Umbilical cord (tissue), 2 donors: ENCODE measurements around the gene ATP2B1. TPM values are rescaled to one million over a fixed set of nuclear protein-coding genes. Genes with fewer than 3 reads are reported as not detected.
A peak's percentile ranks its signal among the peaks of the same experiment; 100 is the strongest.

Experiments used
- DNase-seq: peaks from one replicate; pipeline ENCODE4 v3.0.0-alpha.2; 2015; ENCODE audit warnings: low spot score
- total RNA-seq: library from RNA; depleted of rRNA; stranded (reverse); fragments of >200 nt; gene quantifications from one replicate; pipeline ENCODE4 v1.2.3, GENCODE V29; 2014; ENCODE audit warnings: low replicate concordance; ENCODE audit not compliant: insufficient read depth

Gene ATP2B1
- total RNA-seq, 1 donor from 2014 or later, result 25.3 TPM

- no peak for DNase-seq
Observed at GRCh38 chr12:89597210-89597609, 111.4 kb downstream of the ATP2B1 start.

- DNase-seq, result no peak
Observed at GRCh38 chr12:89593873-89594272, 114.8 kb downstream of the ATP2B1 start.

GRCh38 chr12:89593233-89593632, 115.4 kb downstream of the ATP2B1 start:
- DNase-seq, result no peak

- no peak for DNase-seq
Observed at GRCh38 chr12:89589753-89590152, 118.9 kb downstream of the ATP2B1 start.

GRCh38 chr12:89578499-89578898, 130.1 kb downstream of the ATP2B1 start:
- DNase-seq, result no peak

GRCh38 chr12:89576572-89577220, 131.9 kb downstream of the ATP2B1 start:
- DNase-seq, result no peak

GRCh38 chr12:89575374-89575773, 133.3 kb downstream of the ATP2B1 start:
- peak; percentile 8 for DNase-seq

- DNase-seq, result peak; percentile 35
Observed at GRCh38 chr12:89574736-89575208, 133.9 kb downstream of the ATP2B1 start.

- peak; percentile 80 for DNase-seq
Observed at GRCh38 chr12:89573051-89573810, 135.4 kb downstream of the ATP2B1 start.

- no peak for DNase-seq
Observed at GRCh38 chr12:89571491-89572195, 137.0 kb downstream of the ATP2B1 start.

GRCh38 chr12:89568484-89568883, 140.2 kb downstream of the ATP2B1 start:
- no peak for DNase-seq

GRCh38 chr12:89567691-89568239, 140.9 kb downstream of the ATP2B1 start:
- peak; percentile 9 for DNase-seq

- peak; percentile 50 for DNase-seq
Observed at GRCh38 chr12:89566615-89567014, 142.0 kb downstream of the ATP2B1 start.

- DNase-seq, result no peak
Observed at GRCh38 chr12:89565002-89565401, 143.6 kb downstream of the ATP2B1 start.

- DNase-seq, result no peak
Observed at GRCh38 chr12:89559753-89560152, 148.9 kb downstream of the ATP2B1 start.

GRCh38 chr12:89556976-89557375, 151.7 kb downstream of the ATP2B1 start:
- DNase-seq, result no peak

- DNase-seq, result no peak
Observed at GRCh38 chr12:89552376-89552775, 156.3 kb downstream of the ATP2B1 start.

GRCh38 chr12:89551747-89552146, 156.9 kb downstream of the ATP2B1 start:
- no peak for DNase-seq

GRCh38 chr12:89547101-89547500, 161.5 kb downstream of the ATP2B1 start:
- DNase-seq, result no peak

GRCh38 chr12:89546151-89546550, 162.5 kb downstream of the ATP2B1 start:
- DNase-seq, result no peak

GRCh38 chr12:89544681-89545184, 163.9 kb downstream of the ATP2B1 start:
- peak; percentile 37 for DNase-seq

- DNase-seq, result no peak
Observed at GRCh38 chr12:89544022-89544421, 164.6 kb downstream of the ATP2B1 start.
